Mucosa of gallbladder (tissue), 1 donor: Measurements from ENCODE around the gene AKNA. TPM values are rescaled to one million over a fixed set of nuclear protein-coding genes. Genes with fewer than 3 reads are reported as not detected.

Experiments
- DNase-seq: peaks from one replicate; pipeline ENCODE4 v3.0.0-alpha.2; 2020; ENCODE audit warnings: low spot score
- total RNA-seq: library from RNA; stranded (reverse); gene quantifications from one replicate; pipeline ENCODE4 v1.2.1, GENCODE V29; 2021
- donor health status: DM: no; HTN: no; CAD: no.

AKNA gene
- total RNA-seq, 1 donor from 2014 or later: 41.0 TPM

GRCh38 chr9:114397219-114397847, 9.6 kb upstream of the AKNA start:
- DNase-seq: no peak

DNA sequence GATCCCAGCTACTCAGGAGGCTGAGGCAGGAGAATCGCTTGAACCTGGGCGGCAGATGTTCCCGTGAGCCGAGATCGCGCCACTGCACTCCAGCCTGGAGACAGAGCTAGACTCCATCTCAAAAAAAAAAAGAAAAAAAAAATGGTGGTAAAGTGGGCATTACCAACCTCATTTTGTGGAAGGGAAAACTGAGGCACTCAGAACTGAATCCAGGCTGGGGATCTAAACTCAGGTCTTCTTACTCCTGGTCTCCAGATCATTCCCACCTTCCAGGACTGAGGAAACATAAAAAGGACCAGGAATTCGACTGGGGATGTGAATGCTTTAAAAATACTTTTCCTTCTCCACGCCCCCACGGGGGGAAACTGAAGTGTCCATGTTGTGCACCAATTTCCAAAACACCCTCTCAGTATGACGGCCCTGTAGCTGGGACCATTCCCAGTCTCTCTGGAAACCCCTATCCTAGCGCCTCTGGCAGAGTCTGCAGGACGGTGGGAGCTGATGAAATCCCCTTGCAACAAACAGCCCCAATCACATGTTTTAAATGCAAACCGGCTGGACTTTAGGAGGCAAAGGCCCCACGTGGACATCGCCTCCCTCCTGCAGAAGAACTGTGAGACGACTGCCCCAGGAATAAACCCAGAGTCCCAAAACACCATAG, 8.9 kb upstream of the AKNA start:
- DNase-seq: no peak

- DNase-seq: no peak
Observed at GRCh38 chr9:114395768-114396167, 8.0 kb upstream of the AKNA start.

- DNase-seq: no peak
Observed at GRCh38 chr9:114395334-114395617, 7.5 kb upstream of the AKNA start.

DNA sequence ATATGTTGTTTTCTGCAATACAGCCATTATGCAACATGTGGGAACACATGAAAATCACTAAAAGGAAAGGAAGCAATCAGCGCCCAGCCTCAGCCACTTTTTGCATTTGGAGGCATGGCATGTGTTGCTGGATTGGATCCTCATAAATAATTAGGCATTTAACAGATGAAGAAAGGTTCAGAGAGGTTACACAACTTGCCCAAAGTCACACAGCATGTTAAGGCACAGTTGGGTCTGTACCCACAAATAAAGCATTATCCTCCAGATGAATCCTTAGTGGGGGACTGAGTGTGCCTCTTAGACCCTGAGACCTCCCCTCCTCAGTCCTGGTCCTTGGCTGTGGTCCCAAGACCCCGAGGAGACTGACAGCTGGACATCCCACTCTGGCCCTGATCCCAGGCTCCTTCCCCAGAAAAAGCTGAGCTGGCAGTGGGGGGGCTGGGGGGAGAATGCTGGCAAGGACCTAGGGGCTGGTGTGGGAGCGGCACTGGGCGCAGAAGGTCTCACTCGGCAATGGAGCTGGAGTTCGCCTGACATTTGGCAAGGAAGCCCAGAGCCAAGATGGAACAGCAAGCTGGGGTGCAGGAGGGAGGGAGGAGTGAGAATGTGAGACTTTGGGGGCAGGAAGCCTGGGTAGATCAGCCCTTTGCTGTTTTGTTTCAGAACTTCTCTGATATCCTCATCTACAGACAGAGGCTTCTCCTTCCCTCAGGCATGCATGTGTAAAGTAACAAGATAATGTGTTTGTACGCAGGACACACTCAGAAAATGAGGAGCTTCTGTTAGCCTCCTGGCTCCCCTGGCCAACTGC, 6.9 kb upstream of the AKNA start:
- no peak for DNase-seq

DNA sequence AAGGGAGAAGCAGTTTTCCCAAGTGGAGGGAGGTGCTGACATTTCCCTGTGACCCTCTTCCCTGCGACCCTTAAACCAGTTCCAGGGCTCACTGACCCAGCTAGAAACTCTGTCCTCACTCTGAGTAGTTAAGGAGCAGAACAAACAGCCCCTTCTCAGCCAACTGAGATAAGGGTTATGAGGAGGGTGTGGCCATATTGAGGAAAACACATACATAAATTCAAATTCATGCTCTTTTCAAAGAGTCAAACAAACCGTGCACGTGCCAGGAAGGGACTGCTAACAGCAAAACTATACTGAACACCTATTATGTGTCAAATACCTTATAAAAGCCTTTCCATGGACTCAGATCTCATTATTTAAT, 4.9 kb upstream of the AKNA start:
- no peak for DNase-seq

- DNase-seq: no peak
Observed at GRCh38 chr9:114390952-114391351, 3.2 kb upstream of the AKNA start.

GRCh38 chr9:114389612-114390368, 2.0 kb upstream of the AKNA start:
- DNase-seq: no peak

DNA sequence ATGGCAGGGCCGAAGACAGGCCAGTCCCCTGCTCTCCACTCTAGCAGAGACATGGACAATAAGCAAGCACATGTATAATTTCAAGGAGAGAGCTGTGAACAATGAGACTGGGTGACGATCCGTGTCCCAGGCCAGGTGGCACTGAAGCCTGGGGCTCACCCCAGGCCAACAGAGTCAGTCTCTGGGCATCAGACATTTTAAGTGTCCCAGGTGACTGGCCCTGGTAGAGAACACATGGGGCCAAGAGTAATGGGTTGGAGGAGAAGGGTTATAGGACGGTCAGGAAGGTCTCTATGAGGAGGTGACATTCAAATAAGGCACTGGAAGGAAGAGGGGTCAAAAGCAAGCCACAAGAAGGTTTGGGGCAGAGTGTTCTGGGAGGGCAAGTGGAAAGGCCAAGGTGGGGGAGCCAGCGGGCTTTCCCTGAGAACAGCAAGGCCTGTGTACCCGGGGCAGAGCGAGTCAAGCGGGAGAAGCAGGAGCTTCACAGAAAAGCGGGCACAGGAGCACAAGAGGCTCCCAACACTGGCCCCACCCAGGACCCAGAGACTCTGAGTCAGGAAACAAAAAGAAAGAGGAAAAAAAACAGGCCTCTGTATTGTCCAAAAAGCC, 1.1 kb upstream of the AKNA start:
- no peak for DNase-seq

GRCh38 chr9:114388357-114388682, 538 bp upstream of the AKNA start:
- DNase-seq: no peak

GRCh38 chr9:114386886-114387679, 699 bp downstream of the AKNA start:
- no peak for DNase-seq

GRCh38 chr9:114386361-114386885, 1.4 kb downstream of the AKNA start:
- DNase-seq: no peak

DNA sequence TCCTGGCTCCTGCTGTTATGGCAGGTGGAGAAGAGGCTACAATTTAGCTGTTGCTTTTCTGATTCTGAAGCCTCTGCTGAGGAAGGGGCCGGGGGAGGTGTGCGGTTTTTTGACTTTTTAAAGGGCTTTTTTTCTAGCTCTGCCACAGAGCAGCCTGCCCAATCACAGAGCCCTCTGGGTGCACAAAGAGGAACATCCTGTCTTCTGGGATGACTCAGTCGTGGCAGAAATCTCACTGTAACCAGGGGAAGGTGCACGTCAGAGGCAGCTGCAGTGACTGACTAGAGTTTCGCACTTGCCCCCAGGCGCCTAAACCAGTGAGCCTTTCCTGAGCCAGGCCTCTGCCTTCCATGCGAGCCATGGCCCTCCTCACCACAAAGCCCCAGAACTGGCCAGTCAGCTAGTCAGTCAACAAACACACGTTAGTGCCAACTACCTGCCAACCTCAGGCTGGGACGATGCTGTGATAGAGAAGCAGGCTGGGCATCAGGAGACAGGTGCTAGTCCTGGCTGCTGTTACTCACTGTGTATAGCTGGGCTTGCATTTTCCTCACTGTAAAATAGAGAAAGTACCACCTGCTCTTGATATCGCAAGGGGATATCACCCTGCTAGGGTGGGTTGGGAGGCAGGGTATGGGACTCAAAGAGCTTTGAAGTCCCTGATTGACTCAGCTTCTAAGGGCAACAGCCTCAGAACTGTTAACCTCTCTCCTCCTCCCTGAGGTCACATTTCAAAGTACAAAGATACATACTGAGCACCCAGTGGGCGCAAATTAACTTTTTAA, 2.2 kb downstream of the AKNA start:
- peak; percentile 81 for DNase-seq

DNA sequence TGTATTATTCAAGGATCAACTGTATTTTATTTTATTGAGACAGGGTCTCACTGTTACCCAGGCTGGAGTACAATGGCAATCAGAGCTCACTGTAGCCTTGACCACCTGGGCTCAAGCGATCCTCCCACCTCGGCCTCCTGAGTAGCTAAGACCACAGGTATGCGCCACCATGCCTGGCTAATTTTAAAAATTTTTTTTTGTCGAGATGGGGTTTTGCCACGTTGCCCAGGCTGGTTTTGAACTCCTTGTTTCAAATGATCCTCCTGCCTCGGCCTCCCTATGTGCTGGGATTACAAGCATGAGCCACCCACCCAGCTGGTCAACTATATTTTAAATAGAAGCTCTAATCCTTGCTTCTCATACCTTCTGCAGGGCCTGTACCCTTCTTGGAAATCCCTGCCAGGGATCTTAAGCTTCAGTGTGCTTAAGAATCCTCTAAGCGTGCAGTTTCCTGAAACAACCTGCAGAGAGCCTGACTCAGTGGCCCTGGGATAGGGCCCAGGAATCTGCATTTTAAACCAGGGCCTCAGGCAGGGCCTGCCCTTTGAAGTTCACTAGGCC, 2.9 kb downstream of the AKNA start:
- no peak for DNase-seq

DNA sequence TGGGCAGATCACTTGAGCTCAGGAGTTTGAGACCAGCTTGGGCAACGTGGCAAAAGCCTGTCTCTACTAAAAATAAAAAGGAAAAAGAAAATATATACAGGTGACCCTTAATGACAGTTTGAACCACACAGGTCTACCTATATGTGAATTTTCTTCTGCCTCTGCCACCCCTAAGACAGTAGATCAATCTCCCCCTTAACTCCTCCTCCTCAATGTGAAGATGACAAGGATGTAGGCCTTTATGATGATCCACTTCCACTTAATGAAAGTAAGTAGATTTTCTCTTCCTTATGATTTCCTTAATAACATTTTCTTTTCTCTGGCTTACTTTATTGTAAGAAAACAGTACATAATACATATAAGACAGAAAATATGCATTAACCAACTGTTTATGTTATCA, 3.4 kb downstream of the AKNA start:
- no peak for DNase-seq

DNA sequence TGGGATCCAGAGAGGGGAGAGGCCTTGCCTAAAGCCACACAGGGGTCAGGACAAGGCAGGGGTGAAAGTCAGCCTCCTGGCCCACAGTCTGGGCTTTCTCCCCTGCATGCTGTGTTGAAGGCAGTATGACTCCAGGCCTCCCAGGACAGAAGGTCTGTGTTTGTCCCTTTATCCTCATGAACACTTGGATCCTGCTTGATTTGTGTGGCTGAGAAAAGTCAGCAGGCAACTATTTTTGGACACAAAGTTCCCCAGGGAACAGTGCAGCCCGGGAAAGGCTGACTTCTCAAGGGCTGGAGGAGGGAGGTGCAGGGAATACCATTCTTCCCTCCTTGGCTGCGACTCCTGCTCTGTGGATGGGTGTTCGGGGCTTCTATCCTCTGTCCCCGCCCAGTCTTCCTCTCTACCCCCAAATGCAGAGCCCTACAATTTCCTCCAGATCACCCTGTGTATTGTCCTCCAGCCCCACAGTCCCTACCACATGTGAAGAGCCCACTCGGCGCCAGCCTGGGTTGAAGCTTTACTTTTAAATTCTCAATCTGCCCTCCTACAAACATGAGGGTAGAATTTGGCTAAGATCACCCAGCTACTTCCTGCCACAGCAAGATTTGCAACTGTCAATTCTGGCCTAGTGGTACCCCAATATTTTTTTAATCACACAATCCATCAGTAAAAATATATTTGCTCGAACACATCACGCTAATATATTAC, 4.1 kb downstream of the AKNA start:
- DNase-seq: no peak

GRCh38 chr9:114382699-114383520, 4.9 kb downstream of the AKNA start:
- DNase-seq: no peak

DNA sequence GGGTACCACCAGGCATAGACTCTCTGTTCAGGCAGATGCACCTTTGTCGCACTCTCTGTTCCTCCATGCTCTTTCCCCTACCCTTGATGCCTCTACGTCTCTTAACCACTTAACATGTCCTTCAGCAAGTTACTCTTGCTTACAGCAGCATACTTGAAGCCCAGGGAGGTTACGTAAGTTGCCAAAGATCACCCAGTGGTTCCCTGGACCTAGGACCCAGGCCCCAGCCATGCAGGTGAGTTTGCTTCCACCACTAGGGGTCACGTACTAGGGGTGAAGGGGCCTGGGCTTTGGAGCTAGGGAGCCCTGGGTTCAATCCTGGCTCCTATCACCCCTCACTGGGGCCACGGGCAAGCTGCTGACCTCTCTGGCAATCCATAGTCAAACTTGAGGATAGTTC, 8.9 kb downstream of the AKNA start:
- no peak for DNase-seq

GRCh38 chr9:114378016-114378415, 9.8 kb downstream of the AKNA start:
- no peak for DNase-seq
